Stimulated activated CD8-positive, alpha-beta memory T cell treated with anti-CD3 and anti-CD28 coated beads, Interleukin-2, amount 100 ng/mL, for 1 hour (primary cell): Measurements from ENCODE around the gene POU4F3.
"Not testable (repeated sequence)": the region's sequence is repeated elsewhere in the genome, so short reads cannot be mapped to it uniquely, and the experiment has no call there.

ENCODE experiments used
- DNase-seq, 2 donors: peaks; one replicate each; pipeline ENCODE4 v3.0.0-alpha.2; 2020; ENCODE audit warnings: low read depth in 2 of 2

Gene POU4F3, protein sequence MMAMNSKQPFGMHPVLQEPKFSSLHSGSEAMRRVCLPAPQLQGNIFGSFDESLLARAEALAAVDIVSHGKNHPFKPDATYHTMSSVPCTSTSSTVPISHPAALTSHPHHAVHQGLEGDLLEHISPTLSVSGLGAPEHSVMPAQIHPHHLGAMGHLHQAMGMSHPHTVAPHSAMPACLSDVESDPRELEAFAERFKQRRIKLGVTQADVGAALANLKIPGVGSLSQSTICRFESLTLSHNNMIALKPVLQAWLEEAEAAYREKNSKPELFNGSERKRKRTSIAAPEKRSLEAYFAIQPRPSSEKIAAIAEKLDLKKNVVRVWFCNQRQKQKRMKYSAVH

DNA sequence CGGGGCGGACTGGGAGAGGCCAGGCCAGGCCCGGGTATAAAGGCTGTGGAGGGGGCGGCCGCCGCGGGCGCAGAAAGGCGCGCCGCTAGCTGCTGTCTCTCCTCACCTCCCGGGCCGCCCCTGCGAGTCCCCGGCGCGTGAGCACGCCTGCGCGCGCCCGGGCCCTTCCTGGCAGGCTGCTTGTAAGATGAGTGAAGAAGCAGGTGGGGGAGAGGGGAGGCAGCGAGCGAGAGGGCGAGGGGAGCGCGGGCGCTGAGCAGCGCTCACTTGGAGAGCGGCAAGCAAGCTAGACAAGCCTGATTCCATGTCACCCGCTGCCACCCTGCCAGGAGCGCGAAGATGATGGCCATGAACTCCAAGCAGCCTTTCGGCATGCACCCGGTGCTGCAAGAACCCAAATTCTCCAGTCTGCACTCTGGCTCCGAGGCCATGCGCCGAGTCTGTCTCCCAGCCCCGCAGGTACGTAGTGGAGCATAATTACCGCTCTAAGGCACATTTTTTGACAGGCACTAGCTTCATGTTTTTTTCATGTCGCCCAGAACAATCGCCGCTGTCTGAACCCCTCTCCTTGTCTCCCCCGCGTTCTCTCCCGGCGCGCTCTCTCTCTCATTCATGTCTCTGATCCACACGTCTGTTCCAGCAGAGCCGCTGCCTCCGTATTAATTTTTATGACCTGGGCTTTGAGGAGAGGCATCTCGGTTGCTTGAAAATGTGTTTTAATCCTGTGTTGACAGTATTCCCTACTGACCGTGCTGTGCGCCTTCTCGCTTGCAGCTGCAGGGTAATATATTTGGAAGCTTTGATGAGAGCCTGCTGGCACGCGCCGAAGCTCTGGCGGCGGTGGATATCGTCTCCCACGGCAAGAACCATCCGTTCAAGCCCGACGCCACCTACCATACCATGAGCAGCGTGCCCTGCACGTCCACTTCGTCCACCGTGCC lies at the start of gene POU4F3:
Gene POU4F3, plus strand, starts transcription at position 66 of the 941 bp plus-strand sequence. Its CDS starts 274 bp downstream, at position 340.
- DNase-seq, result no peak

DNA sequence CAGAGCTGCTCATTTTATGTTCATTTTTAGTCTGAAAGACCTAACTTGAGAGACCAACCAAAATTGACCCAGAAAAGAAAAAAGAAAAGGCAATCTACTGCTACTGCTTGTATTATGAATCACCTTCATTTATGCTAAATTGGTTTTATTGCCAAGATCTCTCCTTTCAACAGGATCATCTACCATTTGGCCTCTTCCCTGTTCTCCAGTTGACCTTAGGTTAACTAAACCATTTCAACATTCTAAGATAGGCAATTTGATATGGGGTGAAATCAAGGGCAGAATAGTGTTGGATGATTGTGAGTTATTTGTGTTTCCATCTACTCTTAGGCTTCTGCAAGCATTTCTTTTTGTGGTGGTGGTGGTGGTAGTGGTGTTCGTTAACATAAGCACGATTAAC lies 48.3 kb upstream of the POU4F3 start:
- no peak for DNase-seq

DNA sequence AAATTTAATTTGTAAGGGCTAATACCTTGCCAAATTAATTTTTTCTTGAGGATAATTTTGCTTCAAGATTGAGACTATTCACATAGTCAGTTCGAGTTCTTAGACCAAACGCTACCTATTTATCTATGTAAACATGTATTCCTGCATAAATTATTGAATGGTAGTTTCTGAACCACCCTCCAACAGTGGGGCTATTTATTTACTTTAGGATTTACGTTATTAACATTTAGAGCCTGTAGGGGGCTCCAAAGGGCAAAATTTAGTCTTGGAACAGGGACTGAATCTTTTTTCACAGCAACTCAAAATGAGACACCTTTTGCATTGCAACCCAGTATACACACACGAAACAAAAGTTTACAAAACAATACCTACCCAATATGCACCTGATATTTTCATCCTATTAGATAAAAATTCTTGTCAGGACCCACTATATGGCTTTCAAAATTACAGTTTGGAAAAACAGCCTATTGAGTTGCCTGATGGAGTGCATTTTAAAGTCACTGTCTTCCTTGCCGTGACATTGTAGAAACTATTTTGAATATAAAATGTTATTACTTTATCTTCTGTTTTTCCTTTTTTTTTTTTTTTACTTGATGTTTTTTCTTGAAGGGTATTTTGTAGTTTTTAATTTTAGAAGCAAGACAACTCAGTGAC lies 47.1 kb upstream of the POU4F3 start:
- DNase-seq, result no peak

DNA sequence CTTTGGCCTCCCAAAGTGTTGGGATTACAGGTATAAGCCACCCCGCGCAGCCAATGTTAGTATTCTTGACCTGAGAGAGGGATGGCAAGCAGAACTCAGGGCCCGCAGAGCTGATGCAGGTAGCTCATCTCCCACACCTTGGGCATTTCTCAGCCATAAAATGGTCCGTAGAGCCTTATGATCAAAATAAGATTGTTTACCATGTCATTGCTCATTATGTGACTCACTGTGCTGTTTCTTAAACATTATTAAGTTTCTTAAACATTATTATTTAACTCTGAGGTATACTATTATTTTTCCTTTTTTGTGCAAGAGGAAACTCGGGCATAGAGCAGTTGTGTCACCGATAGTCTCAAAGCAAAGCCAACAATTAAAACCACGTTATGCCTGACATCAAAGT lies 42.4 kb upstream of the POU4F3 start:
- DNase-seq, result no peak

DNA sequence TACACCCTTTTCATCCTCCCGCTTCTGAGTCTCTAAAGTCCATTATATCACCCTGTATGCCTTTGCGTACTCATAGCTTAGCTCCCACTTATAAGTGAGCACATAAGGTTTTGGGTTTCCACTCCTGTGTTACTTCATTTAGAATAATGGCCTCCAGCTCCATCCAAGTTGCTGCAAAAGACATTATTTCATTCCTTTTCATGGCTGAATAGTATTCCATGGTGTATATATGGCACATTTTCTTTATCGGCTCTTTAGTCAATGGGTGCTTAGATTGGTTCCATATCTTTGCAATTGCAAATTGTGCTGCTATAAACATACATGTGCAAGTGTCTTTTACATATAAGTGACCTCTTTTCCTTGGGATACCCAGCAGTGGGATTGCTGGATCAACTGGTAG lies 39.7 kb upstream of the POU4F3 start:
- not testable (repeated sequence) for DNase-seq

DNA sequence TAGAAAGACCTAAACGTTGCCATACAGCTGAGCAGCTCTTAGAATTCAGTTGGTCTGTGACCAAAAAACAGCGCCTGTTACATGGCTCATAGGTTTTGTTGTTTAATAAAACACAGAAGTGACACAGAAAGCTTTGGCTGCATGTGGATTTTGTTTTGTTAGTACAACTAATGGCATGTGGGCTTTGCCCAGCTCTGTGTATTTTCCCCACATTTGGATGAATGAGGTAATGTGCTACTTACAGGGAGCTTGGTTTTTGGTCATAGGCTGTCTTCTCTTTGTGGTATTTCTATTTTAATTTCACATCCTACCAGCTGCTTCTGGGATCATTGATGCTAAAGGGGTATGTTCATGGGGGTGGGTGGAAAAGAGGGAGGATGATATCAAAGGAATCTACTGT lies 37.0 kb upstream of the POU4F3 start:
- DNase-seq, result no peak

DNA sequence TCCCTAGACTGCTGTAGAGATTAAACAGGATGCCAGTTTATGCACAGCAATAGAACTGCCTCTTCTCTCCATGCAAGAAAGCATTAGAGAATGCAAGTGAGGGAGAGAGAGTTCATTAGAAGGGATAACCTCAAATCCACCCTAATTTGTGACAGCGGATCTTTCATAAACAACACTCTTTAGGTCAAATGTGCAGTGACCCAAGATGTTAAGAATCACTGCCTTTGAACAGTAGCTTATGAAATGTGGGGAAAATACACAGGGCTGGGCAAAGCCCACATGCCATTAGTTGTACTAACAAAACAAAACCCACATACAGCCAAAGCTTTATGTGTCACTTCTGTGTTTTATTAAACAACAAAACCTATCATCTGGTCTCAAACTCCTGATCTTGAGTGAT lies 36.2 kb upstream of the POU4F3 start:
- DNase-seq, result no peak

DNA sequence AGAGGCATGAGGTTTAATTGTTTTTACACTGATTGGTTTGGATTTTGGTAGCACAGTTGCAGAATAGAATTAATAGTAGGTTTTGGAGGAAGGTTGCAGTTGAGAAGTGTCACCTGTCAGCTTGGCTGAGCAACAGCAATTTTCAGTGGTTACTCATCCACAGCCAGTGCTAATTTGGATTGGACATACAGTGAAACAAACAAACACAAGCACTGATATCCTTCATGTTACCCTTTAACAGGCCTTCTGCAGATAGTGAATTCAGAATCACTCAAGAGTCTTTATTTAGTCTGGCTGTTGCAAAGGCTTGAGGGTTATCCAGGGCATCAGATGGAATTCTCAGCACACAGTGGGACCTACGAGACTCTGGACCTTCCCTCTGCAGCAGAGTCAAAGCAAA lies 31.8 kb upstream of the POU4F3 start:
- DNase-seq, result no peak

DNA sequence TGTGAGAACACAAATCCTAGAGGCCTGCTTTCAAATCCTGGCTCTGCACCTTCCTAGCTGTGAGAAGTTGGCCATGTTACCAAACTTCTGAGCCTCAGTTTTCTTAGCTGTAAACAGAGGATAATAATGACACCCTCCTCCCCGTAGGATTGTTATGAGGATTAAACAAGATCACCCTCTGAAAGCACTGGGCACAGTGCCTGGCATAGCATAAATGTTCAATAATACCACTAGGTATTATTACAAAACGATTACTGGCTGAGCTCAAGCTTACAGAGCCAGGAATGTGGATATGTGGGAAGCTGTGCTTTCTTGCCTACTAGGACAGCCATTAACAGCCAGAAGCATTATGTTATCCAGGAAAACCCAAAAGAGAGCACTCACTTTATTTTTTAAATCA lies 30.8 kb upstream of the POU4F3 start:
- DNase-seq, result no peak

DNA sequence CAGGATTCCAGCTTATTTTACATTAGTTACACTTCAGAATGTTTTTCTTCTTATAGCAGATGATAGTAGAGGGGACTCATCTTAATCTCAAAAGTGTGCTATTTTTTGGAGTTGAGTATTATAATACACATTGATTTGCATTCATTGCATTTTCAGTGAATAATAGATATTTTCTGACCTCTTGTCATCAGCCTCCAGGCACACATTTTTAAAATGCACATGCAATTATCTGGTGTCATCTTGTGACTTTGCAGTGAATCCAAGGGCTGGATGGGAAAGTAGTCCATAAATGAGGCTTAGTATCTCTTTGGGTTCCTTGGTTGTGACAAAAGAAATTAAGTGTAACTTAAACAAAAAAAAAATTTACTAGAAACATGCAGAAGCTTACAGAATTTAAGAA lies 28.1 kb upstream of the POU4F3 start:
- no peak for DNase-seq

DNA sequence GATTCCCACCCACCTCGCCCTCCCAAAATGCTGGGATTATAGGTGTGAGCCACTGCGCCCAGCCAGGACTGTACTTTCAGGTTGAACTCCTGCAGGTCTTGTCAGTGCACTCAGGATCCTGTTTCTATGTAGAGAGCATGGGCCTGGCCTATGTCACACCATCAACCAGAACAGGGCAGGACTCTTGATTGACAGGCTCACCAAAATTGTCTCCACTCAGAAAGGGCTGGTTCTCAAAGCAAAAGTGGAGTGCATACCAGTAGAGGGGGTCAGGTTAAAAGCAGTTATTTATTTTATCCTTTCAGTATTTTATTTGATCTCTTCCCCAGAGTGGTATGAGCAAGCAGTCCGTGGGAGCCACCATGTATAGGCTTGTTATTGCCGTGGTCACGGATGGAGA lies 27.4 kb upstream of the POU4F3 start:
- no peak for DNase-seq

DNA sequence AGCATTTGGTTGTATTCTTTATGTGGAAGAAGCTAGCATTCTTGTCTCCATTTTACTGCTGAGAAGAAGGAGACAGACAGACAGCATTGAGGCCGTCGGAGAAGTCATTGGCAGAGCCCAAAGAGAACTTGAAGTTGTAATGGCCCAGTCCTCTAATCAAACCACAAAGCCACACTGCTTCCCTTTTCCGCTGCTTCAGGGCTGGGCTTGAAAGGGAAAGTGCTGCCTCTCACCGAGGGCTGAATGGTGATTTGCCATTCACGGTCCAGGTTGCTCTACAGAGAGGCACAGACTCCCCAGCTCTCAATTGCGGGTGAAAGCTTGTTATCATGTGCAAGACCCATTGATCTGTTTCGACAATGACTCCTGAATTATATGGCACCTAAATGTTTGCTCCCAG lies 25.6 kb upstream of the POU4F3 start:
- DNase-seq, result no peak

DNA sequence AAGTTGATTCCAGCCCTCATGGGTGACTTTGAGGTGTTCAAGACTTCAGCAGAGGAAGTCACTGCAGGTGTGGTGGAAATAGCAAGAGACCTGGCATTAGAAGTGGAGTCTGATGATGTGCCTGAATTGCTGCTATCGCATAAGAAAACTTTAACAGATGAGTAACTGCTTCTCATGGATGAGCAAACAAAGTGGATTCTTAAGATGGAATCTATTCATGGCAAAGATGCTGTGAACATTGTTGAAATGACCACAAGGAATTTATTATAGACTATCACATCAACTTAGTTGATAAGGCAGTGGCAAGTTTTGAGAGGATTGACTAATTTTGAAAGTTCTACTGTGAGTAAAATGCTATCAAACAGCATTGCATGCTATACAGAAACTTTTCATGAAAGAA lies 17.1 kb upstream of the POU4F3 start:
- no peak for DNase-seq

DNA sequence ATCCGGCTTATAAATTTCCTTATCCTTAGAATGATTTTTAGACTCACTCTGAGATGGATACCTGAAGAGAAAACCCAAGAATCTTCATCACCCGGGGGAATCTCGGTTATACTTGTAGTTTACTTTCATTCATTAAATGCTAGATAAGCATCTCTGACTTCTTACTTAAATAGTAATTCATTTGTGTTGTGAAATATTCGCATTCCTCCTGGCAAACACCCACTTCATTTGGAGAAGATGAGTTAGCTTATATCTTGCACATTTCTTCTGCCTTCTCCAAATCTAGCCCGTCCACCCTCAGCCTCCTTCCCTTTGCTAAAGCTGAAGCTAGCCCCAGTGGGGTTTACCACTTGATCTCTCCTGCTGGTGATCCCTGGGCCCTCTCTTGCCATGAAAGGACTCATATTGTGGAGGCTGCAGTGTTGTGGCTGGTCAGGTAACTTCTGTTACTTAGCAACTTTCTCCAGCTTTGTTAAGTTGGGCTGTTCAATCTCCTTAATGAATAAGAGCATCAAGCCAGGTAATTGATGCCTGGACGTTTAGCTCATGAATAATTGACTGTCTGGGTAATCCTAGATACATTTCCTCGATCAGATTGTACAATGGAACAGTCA lies 11.3 kb upstream of the POU4F3 start:
- DNase-seq, result no peak

DNA sequence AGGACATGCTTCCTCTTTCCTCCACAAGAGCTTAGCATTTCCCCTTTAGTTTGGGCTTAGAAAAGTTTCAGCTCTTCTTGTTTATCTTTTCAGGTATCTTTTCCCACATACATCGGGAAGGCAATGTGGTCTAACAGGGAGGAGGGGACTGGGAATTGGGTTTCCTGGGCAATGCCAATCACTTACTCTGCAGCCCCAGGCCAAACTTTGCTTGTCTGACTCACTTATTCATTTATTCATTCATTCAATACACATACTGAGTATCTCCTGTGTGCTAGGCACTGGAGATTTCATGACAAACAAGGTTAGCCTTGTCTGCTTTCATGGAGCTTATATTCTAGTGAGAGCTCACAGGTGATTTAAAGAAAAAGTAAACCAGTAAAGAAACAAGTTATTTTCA lies 10.7 kb upstream of the POU4F3 start:
- no peak for DNase-seq

DNA sequence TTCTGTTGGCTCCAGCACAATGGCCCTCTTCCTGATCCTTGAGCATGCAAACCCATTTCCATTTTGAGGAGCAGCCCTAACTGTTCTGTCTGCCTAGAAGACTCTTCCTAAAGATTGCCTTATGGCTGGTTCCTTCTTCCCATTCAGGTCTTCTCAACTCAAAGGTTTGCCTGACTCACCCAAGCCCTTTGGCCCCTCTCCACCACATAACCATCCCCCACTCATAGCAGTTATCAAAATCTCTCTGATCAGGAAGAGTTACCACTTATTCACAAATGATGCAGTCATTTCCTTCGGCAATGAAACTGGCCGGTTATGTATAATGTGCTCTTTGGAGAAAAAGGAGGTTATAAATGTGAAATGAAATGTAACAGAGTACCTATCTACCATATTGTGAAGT lies 8.9 kb upstream of the POU4F3 start:
- DNase-seq, result no peak

DNA sequence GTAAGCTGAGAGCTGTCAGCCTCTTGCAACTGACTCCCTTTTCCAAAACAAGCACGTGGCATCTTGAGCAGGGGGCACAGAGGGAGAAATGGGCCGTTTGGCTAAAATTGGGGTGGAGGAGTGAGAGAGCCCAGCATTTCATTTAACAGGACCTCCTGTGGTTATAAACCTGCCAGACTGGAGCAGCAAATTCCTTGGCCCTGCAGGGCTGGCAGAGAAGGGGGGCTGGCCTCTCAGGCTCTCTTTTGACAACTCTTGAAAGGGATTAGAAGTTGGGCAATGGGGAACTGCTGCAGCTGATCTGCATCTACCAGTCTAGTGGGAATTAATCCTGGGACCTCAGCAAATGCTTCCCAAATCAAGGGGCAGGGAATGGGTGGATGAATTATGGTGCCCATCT lies 7.2 kb upstream of the POU4F3 start:
- no peak for DNase-seq

DNA sequence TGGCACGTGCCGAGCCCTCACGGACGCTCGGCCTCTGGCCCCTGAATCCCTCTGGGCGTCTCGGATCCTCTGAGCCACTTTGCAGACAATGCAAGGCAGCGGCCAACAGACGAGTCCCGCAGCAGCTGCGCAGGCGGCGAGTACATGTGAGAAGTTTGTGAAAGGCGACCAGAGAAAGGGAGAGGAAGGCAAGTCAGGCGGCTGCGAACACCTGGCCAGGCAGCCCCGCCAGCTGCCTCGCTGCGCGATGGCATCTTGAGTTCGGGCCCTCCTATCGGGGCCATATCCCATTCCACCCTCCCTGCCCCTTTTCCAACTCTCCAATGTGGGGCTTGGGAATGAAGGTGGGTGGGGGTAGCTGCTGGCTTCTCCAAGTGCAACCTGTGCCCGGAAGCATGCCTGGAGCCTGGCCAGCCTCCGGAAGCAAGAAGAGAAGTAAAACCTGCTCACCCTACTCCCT lies 4.5 kb upstream of the POU4F3 start:
- no peak for DNase-seq

DNA sequence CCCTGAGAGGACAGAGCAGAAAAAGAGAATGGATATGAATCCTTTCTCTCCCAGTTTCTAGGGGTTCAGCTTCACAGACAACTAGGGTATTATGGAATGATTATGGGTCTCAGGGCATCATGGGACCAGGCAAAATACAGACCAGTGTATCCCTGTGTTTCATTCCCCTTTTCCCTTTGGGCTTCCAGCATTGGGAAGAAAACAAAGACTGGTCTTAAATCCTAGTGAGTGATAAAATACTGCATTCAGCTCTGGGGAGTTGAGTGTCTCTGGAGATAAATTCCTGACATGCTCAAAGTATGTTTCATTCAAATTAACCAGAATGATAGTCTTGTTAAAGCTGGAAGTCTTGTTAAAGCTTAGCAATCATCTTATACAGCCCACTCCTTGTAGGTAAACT lies 2.4 kb upstream of the POU4F3 start:
- no peak for DNase-seq

DNA sequence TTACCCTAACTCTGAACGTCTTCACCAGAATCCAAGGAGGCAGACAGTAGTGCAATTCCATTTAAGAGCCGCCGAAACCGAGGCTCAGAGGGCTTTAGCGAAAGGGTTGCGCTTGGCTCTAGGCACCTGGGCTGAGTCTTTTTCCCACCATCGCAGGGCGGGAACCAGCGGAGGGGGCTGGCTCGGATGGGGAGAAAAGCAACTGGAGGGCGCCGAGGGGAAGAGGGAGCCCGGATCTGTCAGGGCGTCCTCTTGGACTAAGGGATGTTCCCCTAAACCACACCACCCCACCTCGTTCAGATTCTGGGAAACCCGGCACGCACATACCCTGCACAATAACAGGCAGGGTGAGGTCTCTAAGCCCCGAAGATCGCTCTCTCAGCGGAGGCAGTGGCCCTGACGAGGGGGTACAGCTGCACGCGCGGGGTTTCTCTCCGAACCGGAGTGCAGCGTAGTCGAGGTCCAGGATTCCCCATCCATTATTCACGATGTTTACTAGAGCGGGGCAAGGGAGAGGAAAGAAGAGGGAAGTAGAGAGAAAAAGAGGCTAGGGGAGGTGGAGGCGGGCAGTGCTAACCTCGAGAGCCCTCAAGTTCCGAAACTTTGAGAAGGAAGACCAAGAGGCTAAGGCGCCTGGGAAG lies 1.3 kb upstream of the POU4F3 start:
- DNase-seq, result no peak

DNA sequence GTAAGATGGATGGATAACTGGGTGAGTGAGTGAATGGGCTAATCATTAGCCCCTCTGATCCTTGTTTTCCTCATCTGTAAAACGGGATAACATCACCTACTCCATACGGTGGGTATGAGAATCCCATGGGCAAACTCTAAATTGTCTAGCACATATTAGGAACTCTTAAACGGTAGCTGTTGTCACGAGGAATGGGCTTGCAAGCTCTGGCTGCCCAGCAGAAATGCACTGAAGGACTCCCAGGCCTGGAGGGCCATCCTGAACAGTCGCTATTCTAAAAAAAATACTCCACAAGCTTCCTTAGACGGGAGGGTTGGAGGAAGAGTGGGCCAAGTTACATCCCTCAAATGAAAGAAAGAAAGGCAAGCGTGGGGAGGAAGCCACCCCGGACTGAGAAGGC lies 711 bp upstream of the POU4F3 start:
- no peak for DNase-seq
